OCI-LY7 (cell line): ENCODE measurements around the gene CBY3.

ENCODE experiments used
- EZH2phosphoT487 ChIP-seq: fragments of 200-600 bp; sonication (generic); IDR thresholded peaks from 2 replicates; pipeline ENCODE4 v1.6.1; 2018; ENCODE audit warnings: low read depth, borderline replicate concordance, mild to moderate bottlenecking, mixed run types, antibody characterized with exemption, low read length, moderate library complexity, mixed read lengths
- TF ChIP-seq, protein P1 (sequence below): fragments of 200-600 bp; sonication (generic); conservative IDR thresholded peaks from 2 replicates; pipeline ENCODE4 v1.5.1; 2014; ENCODE audit warnings: mild to moderate bottlenecking, antibody characterized with exemption, low read length, moderate library complexity, mixed read lengths

DNA sequence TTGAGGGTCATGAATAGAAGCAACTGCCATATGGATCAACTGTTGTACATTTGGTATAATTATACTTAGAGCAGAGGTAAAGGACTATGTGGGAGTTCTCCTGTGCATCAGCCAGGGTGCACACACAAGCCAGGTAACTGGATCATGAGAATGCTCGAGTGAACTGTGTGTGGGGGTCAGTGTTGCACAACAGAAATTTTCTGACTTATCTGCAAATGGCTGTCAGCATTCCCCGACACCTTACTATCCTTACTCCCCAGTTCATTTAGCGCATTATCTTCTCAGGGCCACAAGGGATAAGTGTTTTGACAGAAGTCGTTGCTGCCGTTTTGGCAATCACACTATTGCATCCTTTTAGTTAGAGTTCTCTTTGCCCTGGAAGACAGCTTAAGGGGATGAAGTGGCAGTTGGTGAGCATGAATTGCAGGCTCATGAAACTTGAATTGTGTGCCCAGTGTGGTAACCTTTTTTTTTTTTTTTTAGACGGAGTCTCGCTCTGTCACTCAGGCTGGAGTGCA is 19.6 kb upstream of the CBY3 start:
- TF ChIP-seq, protein P1, sequence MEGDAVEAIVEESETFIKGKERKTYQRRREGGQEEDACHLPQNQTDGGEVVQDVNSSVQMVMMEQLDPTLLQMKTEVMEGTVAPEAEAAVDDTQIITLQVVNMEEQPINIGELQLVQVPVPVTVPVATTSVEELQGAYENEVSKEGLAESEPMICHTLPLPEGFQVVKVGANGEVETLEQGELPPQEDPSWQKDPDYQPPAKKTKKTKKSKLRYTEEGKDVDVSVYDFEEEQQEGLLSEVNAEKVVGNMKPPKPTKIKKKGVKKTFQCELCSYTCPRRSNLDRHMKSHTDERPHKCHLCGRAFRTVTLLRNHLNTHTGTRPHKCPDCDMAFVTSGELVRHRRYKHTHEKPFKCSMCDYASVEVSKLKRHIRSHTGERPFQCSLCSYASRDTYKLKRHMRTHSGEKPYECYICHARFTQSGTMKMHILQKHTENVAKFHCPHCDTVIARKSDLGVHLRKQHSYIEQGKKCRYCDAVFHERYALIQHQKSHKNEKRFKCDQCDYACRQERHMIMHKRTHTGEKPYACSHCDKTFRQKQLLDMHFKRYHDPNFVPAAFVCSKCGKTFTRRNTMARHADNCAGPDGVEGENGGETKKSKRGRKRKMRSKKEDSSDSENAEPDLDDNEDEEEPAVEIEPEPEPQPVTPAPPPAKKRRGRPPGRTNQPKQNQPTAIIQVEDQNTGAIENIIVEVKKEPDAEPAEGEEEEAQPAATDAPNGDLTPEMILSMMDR = no peak
- no peak for TF ChIP-seq EZH2phosphoT487
